Spleen (tissue), 11 donors: ENCODE measurements around the gene SORBS1. TPM values are rescaled to one million over a fixed set of nuclear protein-coding genes. Genes with fewer than 3 reads are reported as not detected.

Experiments used
- DNase-seq: peaks from one replicate; pipeline ENCODE4 v3.0.0-alpha.2; 2020
- H3K27ac ChIP-seq, 8 donors: fragments of 200-600 bp; sonication (generic) in 7 of 8; 1 replicate in 4 of 8; 2 replicates in 4 of 8; pipeline versions ENCODE4 v1.5.0 to v1.8.0; 2016 to 2021; ENCODE audit warnings: inconsistent platforms in 4 of 8, mild to moderate bottlenecking in 4 of 8, moderate library complexity in 1 of 8
- H3K27me3 ChIP-seq, 7 donors: fragments of 200-600 bp; sonication (generic) in 6 of 7; replicated peaks in 1 of 7; 1 replicate in 4 of 7; 2 replicates in 3 of 7; pipeline versions ENCODE4 v1.5.0 to v1.8.0; 2016 to 2021; ENCODE audit warnings: inconsistent platforms in 3 of 7, mild to moderate bottlenecking in 1 of 7
- H3K36me3 ChIP-seq, 6 donors: fragments of 200-600 bp; sonication (generic) in 5 of 6; 1 replicate in 4 of 6; 2 replicates in 2 of 6; pipeline versions ENCODE4 v1.5.0 to v1.8.0; 2016 to 2021; ENCODE audit warnings: inconsistent platforms in 2 of 6
- H3K4me1 ChIP-seq, 6 donors: fragments of 200-600 bp; sonication (generic) in 5 of 6; 1 replicate in 3 of 6; 2 replicates in 3 of 6; pipeline versions ENCODE4 v1.5.0 to v1.8.0; 2016 to 2021; ENCODE audit warnings: inconsistent platforms in 3 of 6
- H3K4me3 ChIP-seq, 8 donors: fragments of 200-600 bp; sonication (generic) in 7 of 8; 1 replicate in 4 of 8; 2 replicates in 4 of 8; pipeline versions ENCODE4 v1.5.0 to v1.8.0; 2016 to 2021; ENCODE audit warnings: inconsistent platforms in 4 of 8, mild to moderate bottlenecking in 4 of 8, moderate library complexity in 2 of 8
- H3K9me3 ChIP-seq, 8 donors: fragments of 200-600 bp; sonication (generic) in 7 of 8; 1 replicate in 4 of 8; 2 replicates in 4 of 8; pipeline versions ENCODE4 v1.5.0 to v1.8.0; 2016 to 2021; ENCODE audit warnings: inconsistent platforms in 4 of 8
- CTCF ChIP-seq, 11 experiments: fragments of 200-600 bp in 7 of 11; fragments of 450-650 bp in 4 of 11; sonication (generic) in 4 of 11; IDR thresholded peaks in 8 of 11; conservative IDR thresholded peaks in 3 of 11; 1 replicate in 7 of 11; 2 replicates in 4 of 11; pipeline versions ENCODE4 v1.4.0 to v1.8.0; 2016 to 2021; ENCODE audit warnings: antibody characterized with exemption in 11 of 11, inconsistent platforms in 4 of 11, mild to moderate bottlenecking in 1 of 11
- POLR2A ChIP-seq, 3 donors: fragments of 450-650 bp; IDR thresholded peaks; one replicate each; pipeline ENCODE4 v1.5.1; 2017; ENCODE audit warnings: antibody characterized with exemption in 3 of 3, mild to moderate bottlenecking in 1 of 3
- POLR2AphosphoS5 ChIP-seq, 3 donors: sonication (generic); formaldehyde crosslinking; IDR thresholded peaks; one replicate each; pipeline ENCODE4 v1.5.1; 2017; ENCODE audit warnings: antibody characterized with exemption in 3 of 3
- WGBS, 5 donors: extraction: QIAGEN DNeasy Blood & Tissue Kit in 3 of 5; methylation state at CpG; one replicate each; pipeline versions ENCODE4 v1.1.5 to v1.1.7; 2013 to 2018; 5-methylcytosine and 5-hydroxymethylcytosine counted together
- intact Hi-C: fragments of 100-400 bp; cut with DNase I; formaldehyde crosslinking; loops from one replicate; pipeline ENCODE4 v1.15.0; 2023; ENCODE audit warnings: low total_unique reads
- polyA plus RNA-seq, 3 donors: library from polyadenylated mRNA; stranded (reverse); fragments of 200-250 nt; gene quantifications; one replicate each; pipeline ENCODE4 v1.2.1, GENCODE V29; 2013
- total RNA-seq, 7 donors: library from RNA; depleted of rRNA in 3 of 7; stranded (reverse); fragments of >200 nt in 3 of 7; fragmentation: NEBNext Ultra II Directional in 4 of 7; extraction: Animal tissue kit (Norgen Biotek cat#: 25700) in 4 of 7; gene quantifications; one replicate each; pipeline versions ENCODE4 v1.1.0 to v1.2.1, GENCODE V29; 2016 to 2021
- donor health status: healthy with polysubstance abuse.
- donor health status: DM: no; HTN: no; CAD: no; lungs with moderate emphysema.
- donor health status: DM: no; HTN: no; CAD: no.
- donor health status: Bipolar disorder and iron deficiency.
- donor health status: healthy.
- donor health status: DM: no; HTN: no; CAD: no.
- donor health status: DM: yes; HTN: yes; CAD: no.

The SORBS1 gene
- total and polyA plus RNA-seq, 10 donors, result 2.8 to 30.8 (median 18.1) TPM

- H3K4me3 ChIP-seq, result no peak overlapping the region
- no peak for DNase-seq
- H3K27me3 ChIP-seq, result no peaks in the 10 kb centered on the region
- TF ChIP-seq POLR2A (IDR thresholded peaks at IDR 0.05) (no peak), POLR2AphosphoS5 (IDR thresholded peaks at IDR 0.05) (no peak), CTCF (IDR thresholded peaks at IDR 0.05 in 8 of 11, conservative IDR thresholded peaks at IDR 0.05 in 3 of 11) (no peak)
- intact Hi-C loops, result no loop called here
- H3K4me1 ChIP-seq, result peaks cover 0 to 25% (median 6%) of the 10 kb centered on the region in 6 donors
- H3K27ac ChIP-seq, result peak overlapping the region in 3 of 8 donors; percentile 15 to 57 (median 40)
- H3K9me3 ChIP-seq, result no peaks in the 10 kb centered on the region
- no peaks in the 10 kb centered on the region for H3K36me3 ChIP-seq
- WGBS, 5 donors, result 82 to 98% (median 93%) methylated on average over 4 of the region's 4 CpGs
Measured at GRCh38 chr10:95389982-95390381, 171.2 kb downstream of the SORBS1 start.

GRCh38 chr10:95389176-95389575 lies 172.0 kb downstream of the SORBS1 start:
- Histone ChIP-seq H3K27me3 (no peaks in the 10 kb centered on the region), H3K9me3 (no peaks in the 10 kb centered on the region), H3K4me3 (no peak overlapping the region), H3K36me3 (no peaks in the 10 kb centered on the region), H3K27ac (peak overlapping the region in 4 of 8 donors; percentile 10 to 57 (median 28)), H3K4me1 (peaks cover 0 to 25% (median 6%) of the 10 kb centered on the region in 6 donors)
- TF ChIP-seq CTCF (IDR thresholded peaks at IDR 0.05 in 8 of 11, conservative IDR thresholded peaks at IDR 0.05 in 3 of 11) (no peak), POLR2AphosphoS5 (IDR thresholded peaks at IDR 0.05) (no peak), POLR2A (IDR thresholded peaks at IDR 0.05) (no peak)
- WGBS, 5 donors, result 47 to 67% (median 49%) methylated on average over 2 of the region's 2 CpGs
- intact Hi-C loops, result no loop called here
- no peak for DNase-seq

GRCh38 chr10:95388539-95388938 lies 172.6 kb downstream of the SORBS1 start:
- Histone ChIP-seq H3K27ac (peak overlapping the region in 4 of 8 donors; percentile 10 to 57 (median 28)), H3K4me3 (no peak overlapping the region), H3K36me3 (no peaks in the 10 kb centered on the region), H3K27me3 (no peaks in the 10 kb centered on the region), H3K9me3 (no peaks in the 10 kb centered on the region), H3K4me1 (peaks cover 0 to 25% (median 6%) of the 10 kb centered on the region in 6 donors)
- TF ChIP-seq CTCF (IDR thresholded peaks at IDR 0.05 in 8 of 11, conservative IDR thresholded peaks at IDR 0.05 in 3 of 11) (no peak), POLR2AphosphoS5 (IDR thresholded peaks at IDR 0.05) (no peak), POLR2A (IDR thresholded peaks at IDR 0.05) (no peak)
- WGBS, 5 donors, result 36 to 59% (median 50%) methylated on average over 1 of the region's 1 CpG
- no peak for DNase-seq
- intact Hi-C loops, result no loop called here

- Histone ChIP-seq H3K27me3 (no peaks in the 10 kb centered on the region), H3K36me3 (no peaks in the 10 kb centered on the region), H3K4me3 (no peak overlapping the region), H3K27ac (peak overlapping the region in 3 of 8 donors; percentile 15 to 57 (median 40)), H3K4me1 (peaks cover 0 to 25% (median 6%) of the 10 kb centered on the region in 6 donors), H3K9me3 (no peaks in the 10 kb centered on the region)
- intact Hi-C loops, result no loop called here
- WGBS, 5 donors, result 79 to 96% (median 82%) methylated on average over 5 of the region's 5 CpGs
- TF ChIP-seq POLR2A (IDR thresholded peaks at IDR 0.05), result no peak
- TF ChIP-seq CTCF (IDR thresholded peaks at IDR 0.05 in 8 of 11, conservative IDR thresholded peaks at IDR 0.05 in 3 of 11), result no peak
- no peak for TF ChIP-seq POLR2AphosphoS5 (IDR thresholded peaks at IDR 0.05)
- no peak for DNase-seq
Measured at GRCh38 chr10:95388109-95388471, 173.1 kb downstream of the SORBS1 start.
